Breast epithelium (tissue), 4 donors: Measurements from ENCODE around the gene WRAP53. TPM values are rescaled to one million over a fixed set of nuclear protein-coding genes. Genes with fewer than 3 reads are reported as not detected.

Experiments used
- DNase-seq, 2 donors: peaks; one replicate each; pipeline ENCODE4 v3.0.0-alpha.2; 2019; ENCODE audit warnings: low spot score in 2 of 2
- H3K27ac ChIP-seq, 2 donors: fragments of 200-600 bp; sonication (generic) in 1 of 2; one replicate each; pipeline ENCODE4 v1.5.1; 2016 to 2019; ENCODE audit warnings: mild to moderate bottlenecking in 1 of 2
- H3K27me3 ChIP-seq, 2 donors: fragments of 200-600 bp; sonication (generic) in 1 of 2; one replicate each; pipeline versions ENCODE4 v1.5.1 to v1.6.0; 2017 to 2019; ENCODE audit warnings: control low read depth in 1 of 2, mild to moderate bottlenecking in 1 of 2
- H3K36me3 ChIP-seq: fragments of 200-600 bp; one replicate; pipeline ENCODE4 v1.5.1; 2019
- H3K4me1 ChIP-seq, 2 donors: fragments of 200-600 bp; sonication (generic); one replicate each; pipeline ENCODE4 v1.5.1; 2016 to 2019; ENCODE audit warnings: control low read depth in 1 of 2
- H3K4me3 ChIP-seq, 3 donors: fragments of 200-600 bp; sonication (generic); 1 replicate in 2 of 3; 2 replicates in 1 of 3; pipeline ENCODE4 v1.5.1; 2016 to 2019; ENCODE audit warnings: mild to moderate bottlenecking in 3 of 3, moderate library complexity in 2 of 3
- H3K9me3 ChIP-seq, 2 donors: fragments of 200-600 bp; sonication (generic) in 1 of 2; one replicate each; pipeline ENCODE4 v1.5.1; 2016 to 2019; ENCODE audit warnings: control low read depth in 1 of 2
- CTCF ChIP-seq, 3 donors: fragments of 450-650 bp; IDR thresholded peaks; one replicate each; pipeline ENCODE4 v1.5.1; 2016 to 2017; ENCODE audit warnings: antibody characterized with exemption in 3 of 3, mild to moderate bottlenecking in 3 of 3, moderate library complexity in 3 of 3
- POLR2A ChIP-seq: fragments of 450-650 bp; IDR thresholded peaks from one replicate; pipeline ENCODE4 v1.6.1; 2016; ENCODE audit warnings: antibody characterized with exemption, mild to moderate bottlenecking, moderate library complexity
- POLR2AphosphoS5 ChIP-seq, 3 donors: sonication (generic); formaldehyde crosslinking; IDR thresholded peaks; one replicate each; pipeline ENCODE4 v1.6.1; 2017; ENCODE audit warnings: antibody characterized with exemption in 3 of 3
- intact Hi-C: fragments of 100-400 bp; cut with DNase I; formaldehyde crosslinking; loops from one replicate; pipeline ENCODE4 v1.15.1; 2023; ENCODE audit warnings: low total_unique reads
- total RNA-seq, 3 donors: library from RNA; depleted of rRNA; stranded (reverse); fragments of >200 nt; gene quantifications; one replicate each; pipeline ENCODE4 v1.1.0, GENCODE V29; 2016

Gene WRAP53
- total RNA-seq, 3 donors from 2014 or later = 3.6 to 5.4 (median 4.2) TPM

GRCh38 chr17:7719661-7720060 is 31.4 kb downstream of the WRAP53 start:
- DNase-seq = no peak
- no peak overlapping the region for H3K27ac ChIP-seq

GRCh38 chr17:7720125-7720524 is 31.8 kb downstream of the WRAP53 start:
- H3K27ac ChIP-seq = no peak overlapping the region
- TF ChIP-seq POLR2A (no peak), POLR2AphosphoS5 (IDR thresholded peaks at IDR 0.05) (no peak), CTCF (IDR thresholded peaks at IDR 0.05) (no peak)
- H3K36me3 ChIP-seq = no peaks in the 10 kb centered on the region
- H3K27me3 ChIP-seq = peaks cover 0 to 3% of the 10 kb centered on the region in 2 donors
- intact Hi-C loops = no loop called here
- H3K9me3 ChIP-seq = no peaks in the 10 kb centered on the region
- no peak overlapping the region for H3K4me3 ChIP-seq
- DNase-seq = no peak
- H3K4me1 ChIP-seq = peaks cover 0 to 13% of the 10 kb centered on the region in 2 donors

More at GRCh38 chr17:7719661-7720060, 31.4 kb downstream of the WRAP53 start:
- peaks cover 0 to 13% of the 10 kb centered on the region in 2 donors for H3K4me1 ChIP-seq
- TF ChIP-seq POLR2A = no peak
- no peak for TF ChIP-seq CTCF (IDR thresholded peaks at IDR 0.05)
- TF ChIP-seq POLR2AphosphoS5 (IDR thresholded peaks at IDR 0.05) = no peak
- peaks cover 0 to 3% of the 10 kb centered on the region in 2 donors for H3K27me3 ChIP-seq
- no peaks in the 10 kb centered on the region for H3K36me3 ChIP-seq
- intact Hi-C loops = no loop called here
- H3K9me3 ChIP-seq = no peaks in the 10 kb centered on the region
- H3K4me3 ChIP-seq = no peak overlapping the region

DNA sequence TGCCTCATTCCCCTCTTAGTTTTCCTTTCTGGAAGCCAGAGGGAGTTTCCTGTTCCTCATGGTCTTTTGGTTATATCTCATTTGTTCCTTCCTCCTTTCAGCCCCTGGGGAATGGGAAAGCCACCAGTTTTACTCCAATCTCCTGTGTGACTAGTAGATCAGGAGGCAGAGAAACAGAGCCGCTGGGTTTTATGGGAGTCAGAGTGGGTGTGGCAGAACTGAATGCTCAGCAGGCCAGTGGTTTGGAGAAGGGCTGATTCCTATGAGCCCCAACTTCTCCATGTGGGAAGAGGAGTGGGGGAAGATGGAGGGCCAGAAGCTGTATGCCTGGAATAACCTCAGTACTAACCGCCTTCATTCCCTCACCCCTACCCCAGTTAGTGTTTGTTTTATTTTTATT is 33.3 kb downstream of the WRAP53 start:
- Histone ChIP-seq H3K36me3 (no peaks in the 10 kb centered on the region), H3K27ac (no peak overlapping the region), H3K4me3 (no peak overlapping the region), H3K9me3 (no peaks in the 10 kb centered on the region), H3K27me3 (peaks cover 0 to 3% of the 10 kb centered on the region in 2 donors), H3K4me1 (peaks cover 0 to 10% of the 10 kb centered on the region in 2 donors)
- intact Hi-C loops = no loop called here
- DNase-seq = no peak
- no peak for TF ChIP-seq POLR2A
- TF ChIP-seq POLR2AphosphoS5 (IDR thresholded peaks at IDR 0.05) = no peak
- TF ChIP-seq CTCF (IDR thresholded peaks at IDR 0.05) = no peak

DNA sequence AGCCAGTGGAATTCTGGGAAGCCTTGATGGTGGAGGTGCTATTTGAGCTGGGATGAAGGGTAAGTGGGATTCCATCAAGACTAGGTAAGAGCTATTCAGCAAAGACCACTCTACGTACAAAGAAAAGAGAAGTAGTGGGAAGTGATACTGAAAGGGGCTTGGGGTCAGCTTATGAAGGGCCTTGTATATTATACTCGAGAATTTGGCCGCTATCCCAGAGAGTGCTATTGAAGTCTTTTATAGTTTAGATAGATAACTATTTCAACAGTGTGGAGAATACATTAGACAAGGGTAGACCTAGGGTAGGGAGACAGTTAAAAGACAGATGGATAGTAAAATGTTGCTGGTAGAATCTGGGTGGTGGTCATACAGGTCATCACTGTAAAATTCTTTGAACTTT is 39.6 kb downstream of the WRAP53 start:
- H3K36me3 ChIP-seq = no peaks in the 10 kb centered on the region
- no peak overlapping the region for H3K4me3 ChIP-seq
- H3K27ac ChIP-seq = no peak overlapping the region
- DNase-seq = no peak
- H3K27me3 ChIP-seq = no peaks in the 10 kb centered on the region
- TF ChIP-seq CTCF (IDR thresholded peaks at IDR 0.05) = no peak
- TF ChIP-seq POLR2AphosphoS5 (IDR thresholded peaks at IDR 0.05) = no peak
- TF ChIP-seq POLR2A = no peak
- H3K4me1 ChIP-seq = no peaks in the 10 kb centered on the region
- intact Hi-C loops = no loop called here
- H3K9me3 ChIP-seq = no peaks in the 10 kb centered on the region

GRCh38 chr17:7729816-7730215 is 41.5 kb downstream of the WRAP53 start:
- TF ChIP-seq POLR2AphosphoS5 (IDR thresholded peaks at IDR 0.05) (no peak), CTCF (IDR thresholded peaks at IDR 0.05) (no peak), POLR2A (no peak)
- no peak for DNase-seq
- H3K9me3 ChIP-seq = no peaks in the 10 kb centered on the region
- no peak overlapping the region for H3K4me3 ChIP-seq
- no peaks in the 10 kb centered on the region for H3K36me3 ChIP-seq
- H3K4me1 ChIP-seq = no peaks in the 10 kb centered on the region
- H3K27me3 ChIP-seq = no peaks in the 10 kb centered on the region
- intact Hi-C loops = no loop called here
- no peak overlapping the region for H3K27ac ChIP-seq
